ENCODE measurements around the gene PAPPA.

Gene PAPPA

DNA sequence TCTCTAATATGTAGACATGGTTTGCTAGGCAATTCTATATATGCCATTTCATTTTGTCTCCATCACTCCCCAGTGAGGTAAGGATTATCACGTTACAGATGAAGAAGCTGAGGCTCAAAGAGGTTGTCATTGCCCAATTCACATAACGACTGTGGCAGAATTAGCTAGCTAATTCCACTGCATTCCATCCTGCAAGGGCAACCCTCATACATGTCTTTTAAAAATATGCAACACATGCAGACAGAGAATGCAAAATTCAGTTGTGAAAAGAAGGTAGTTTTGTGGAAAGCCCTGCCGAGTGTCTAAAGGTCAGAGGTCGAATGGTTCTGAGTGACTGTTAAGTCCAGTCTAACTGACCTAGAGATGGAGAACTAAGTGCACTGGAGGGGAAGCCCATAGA, 219.2 kb downstream of the PAPPA start:
- Histone ChIP-seq H3K4me2 (ENCODE audit: low read depth, low read length, poor library complexity, severe bottlenecking) (no peak overlapping the region), H3K36me3 (ENCODE audit: insufficient read depth, low read length) (no peaks in the 10 kb centered on the region), H3K27me3 (ENCODE audit: insufficient read depth, low read length, poor library complexity, severe bottlenecking) (no peaks in the 10 kb centered on the region), H3K9me3 (ENCODE audit: insufficient read depth, low read depth, low read length) (peaks cover 4% of the 10 kb centered on the region; the same call in 1 of the 2 replicates), H3F3A (ENCODE audit: low read depth) (no peaks in the 10 kb centered on the region), H3K79me2 (ENCODE audit: insufficient read depth, low read length) (no peaks in the 10 kb centered on the region), H3K9me2 (replicated peaks; ENCODE audit: low read depth, low read length) (no peaks in the 10 kb centered on the region), H3K4me3 (ENCODE audit: low read length, poor library complexity, severe bottlenecking) (no peak overlapping the region), H3K9ac (ENCODE audit: low read depth, low read length, poor library complexity, severe bottlenecking) (no peak overlapping the region), H2AFZ (ENCODE audit: low read length) (no peak overlapping the region), H3K4me1 (ENCODE audit: insufficient read depth, low read length, poor library complexity, severe bottlenecking) (no peaks in the 10 kb centered on the region), H4K20me1 (ENCODE audit: insufficient read depth, low read length, poor library complexity, severe bottlenecking) (no peaks in the 10 kb centered on the region)
- no peak for TF ChIP-seq EZH2phosphoT487 (IDR thresholded peaks at IDR 0.05; ENCODE audit: borderline replicate concordance)
- TF ChIP-seq, protein P1, sequence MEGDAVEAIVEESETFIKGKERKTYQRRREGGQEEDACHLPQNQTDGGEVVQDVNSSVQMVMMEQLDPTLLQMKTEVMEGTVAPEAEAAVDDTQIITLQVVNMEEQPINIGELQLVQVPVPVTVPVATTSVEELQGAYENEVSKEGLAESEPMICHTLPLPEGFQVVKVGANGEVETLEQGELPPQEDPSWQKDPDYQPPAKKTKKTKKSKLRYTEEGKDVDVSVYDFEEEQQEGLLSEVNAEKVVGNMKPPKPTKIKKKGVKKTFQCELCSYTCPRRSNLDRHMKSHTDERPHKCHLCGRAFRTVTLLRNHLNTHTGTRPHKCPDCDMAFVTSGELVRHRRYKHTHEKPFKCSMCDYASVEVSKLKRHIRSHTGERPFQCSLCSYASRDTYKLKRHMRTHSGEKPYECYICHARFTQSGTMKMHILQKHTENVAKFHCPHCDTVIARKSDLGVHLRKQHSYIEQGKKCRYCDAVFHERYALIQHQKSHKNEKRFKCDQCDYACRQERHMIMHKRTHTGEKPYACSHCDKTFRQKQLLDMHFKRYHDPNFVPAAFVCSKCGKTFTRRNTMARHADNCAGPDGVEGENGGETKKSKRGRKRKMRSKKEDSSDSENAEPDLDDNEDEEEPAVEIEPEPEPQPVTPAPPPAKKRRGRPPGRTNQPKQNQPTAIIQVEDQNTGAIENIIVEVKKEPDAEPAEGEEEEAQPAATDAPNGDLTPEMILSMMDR (conservative IDR thresholded peaks at IDR 0.05; ENCODE audit: low read length): no peak

DNA sequence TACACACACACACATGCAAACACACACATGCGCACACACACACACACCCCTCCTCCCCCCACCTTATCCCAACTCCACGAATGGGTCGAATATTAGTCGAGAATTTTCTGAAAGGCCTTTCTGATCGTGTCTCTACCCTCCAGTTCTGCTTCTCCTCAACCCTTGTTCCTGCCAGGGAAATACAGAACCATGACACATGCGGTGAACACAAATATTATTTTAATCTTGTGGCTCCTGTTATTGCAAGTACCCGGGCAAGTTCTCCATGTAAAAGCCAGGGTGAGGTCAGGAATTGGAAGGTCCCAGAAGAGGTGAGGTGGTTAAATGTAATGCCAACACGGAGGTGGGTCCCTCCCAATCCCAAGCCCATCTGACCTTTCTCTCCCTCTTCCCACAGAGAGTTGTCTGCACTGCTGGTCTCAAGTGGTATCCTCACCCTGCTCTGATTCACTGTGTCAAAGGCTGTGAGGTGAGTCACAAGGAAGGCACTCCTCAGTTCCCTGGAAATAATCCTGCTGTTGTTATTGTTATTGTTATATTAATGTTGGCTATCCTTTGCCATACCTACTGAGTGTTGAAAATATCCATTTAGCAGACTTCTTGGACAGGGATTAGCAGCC, 223.7 kb downstream of the PAPPA start:
- Histone ChIP-seq H3K4me2 (ENCODE audit: low read depth, low read length, poor library complexity, severe bottlenecking) (no peak overlapping the region), H3K4me1 (ENCODE audit: insufficient read depth, low read length, poor library complexity, severe bottlenecking) (no peaks in the 10 kb centered on the region), H3F3A (ENCODE audit: low read depth) (no peaks in the 10 kb centered on the region), H3K9me2 (replicated peaks; ENCODE audit: low read depth, low read length) (no peaks in the 10 kb centered on the region), H3K27me3 (ENCODE audit: insufficient read depth, low read length, poor library complexity, severe bottlenecking) (no peaks in the 10 kb centered on the region), H2AFZ (ENCODE audit: low read length) (no peak overlapping the region), H3K9me3 (ENCODE audit: insufficient read depth, low read depth, low read length) (no peaks in the 10 kb centered on the region; the same call in 1 of the 2 replicates), H4K20me1 (ENCODE audit: insufficient read depth, low read length, poor library complexity, severe bottlenecking) (no peaks in the 10 kb centered on the region), H3K79me2 (ENCODE audit: insufficient read depth, low read length) (no peaks in the 10 kb centered on the region), H3K4me3 (ENCODE audit: low read length, poor library complexity, severe bottlenecking) (no peak overlapping the region), H3K36me3 (ENCODE audit: insufficient read depth, low read length) (no peaks in the 10 kb centered on the region), H3K9ac (ENCODE audit: low read depth, low read length, poor library complexity, severe bottlenecking) (no peak overlapping the region)
- no peak for TF ChIP-seq EZH2phosphoT487 (IDR thresholded peaks at IDR 0.05; ENCODE audit: borderline replicate concordance)
- TF ChIP-seq, protein P1 (conservative IDR thresholded peaks at IDR 0.05; ENCODE audit: low read length): no peak

DNA sequence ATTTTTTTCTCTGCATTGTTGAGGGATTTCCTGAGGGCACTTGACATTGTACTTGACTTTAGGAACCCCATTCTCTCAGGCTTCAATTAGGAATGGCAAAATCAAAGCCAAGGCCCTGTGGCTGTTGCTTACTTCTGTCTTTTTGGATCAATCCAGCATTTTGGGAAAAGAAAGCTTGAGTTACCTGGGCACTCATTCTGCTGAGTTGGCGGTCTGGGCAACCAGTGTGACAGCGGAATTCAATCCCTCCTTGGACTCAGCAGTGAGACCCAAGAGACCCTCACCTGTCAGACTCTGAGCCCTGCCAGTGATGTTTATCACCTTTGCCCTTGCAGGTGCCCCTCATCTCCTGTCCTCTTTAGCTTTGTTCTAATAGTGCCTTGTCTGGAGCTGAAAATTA, 225.3 kb downstream of the PAPPA start:
- H4K20me1 ChIP-seq (ENCODE audit: insufficient read depth, low read length, poor library complexity, severe bottlenecking): no peaks in the 10 kb centered on the region
- H3F3A ChIP-seq (ENCODE audit: low read depth): no peaks in the 10 kb centered on the region
- H3K9me3 ChIP-seq (ENCODE audit: insufficient read depth, low read depth, low read length): no peaks in the 10 kb centered on the region; the same call in 1 of the 2 replicates

More for the DNA sequence above, 225.3 kb downstream of the PAPPA start:
- Histone ChIP-seq H3K27me3 (ENCODE audit: insufficient read depth, low read length, poor library complexity, severe bottlenecking) (no peaks in the 10 kb centered on the region), H3K79me2 (ENCODE audit: insufficient read depth, low read length) (no peaks in the 10 kb centered on the region), H3K4me2 (ENCODE audit: low read depth, low read length, poor library complexity, severe bottlenecking) (no peak overlapping the region), H3K9me2 (replicated peaks; ENCODE audit: low read depth, low read length) (no peaks in the 10 kb centered on the region), H3K4me3 (ENCODE audit: low read length, poor library complexity, severe bottlenecking) (no peak overlapping the region), H2AFZ (ENCODE audit: low read length) (no peak overlapping the region), H3K36me3 (ENCODE audit: insufficient read depth, low read length) (no peaks in the 10 kb centered on the region), H3K9ac (ENCODE audit: low read depth, low read length, poor library complexity, severe bottlenecking) (no peak overlapping the region), H3K4me1 (ENCODE audit: insufficient read depth, low read length, poor library complexity, severe bottlenecking) (no peaks in the 10 kb centered on the region)
- no peak for TF ChIP-seq EZH2phosphoT487 (IDR thresholded peaks at IDR 0.05; ENCODE audit: borderline replicate concordance)
- TF ChIP-seq, protein P1 (conservative IDR thresholded peaks at IDR 0.05; ENCODE audit: low read length): no peak
